Endodermal cell (in vitro differentiated cells): ENCODE data around the gene CAND2. TPM values are rescaled to one million over a fixed set of nuclear protein-coding genes. Genes with fewer than 3 reads are reported as not detected.
A peak's percentile ranks its signal among the peaks of the same experiment; 100 is the strongest.

Experiments
- DNase-seq: peaks from one replicate; pipeline ENCODE4 v3.0.0-alpha.2; 2017
- H3K27ac ChIP-seq: 2 replicates; pipeline ENCODE4 v1.5.1; 2013; ENCODE audit warnings: mild to moderate bottlenecking, low read depth, low read length, moderate library complexity
- H3K27me3 ChIP-seq: 2 replicates; pipeline ENCODE4 v1.6.1; 2013; ENCODE audit warnings: mild to moderate bottlenecking, low read length, moderate library complexity; ENCODE audit not compliant: insufficient read depth, control insufficient read depth, poor library complexity, severe bottlenecking
- H3K36me3 ChIP-seq: 2 replicates; pipeline ENCODE4 v1.7.0; 2013; ENCODE audit warnings: mild to moderate bottlenecking, low read length, moderate library complexity; ENCODE audit not compliant: control insufficient read depth, insufficient read depth
- H3K4me1 ChIP-seq: one replicate; pipeline ENCODE4 v1.7.0; 2013; ENCODE audit warnings: low read length; ENCODE audit not compliant: control insufficient read depth, insufficient read depth
- H3K4me3 ChIP-seq: 2 replicates; pipeline ENCODE4 v1.5.1; 2013; ENCODE audit warnings: mild to moderate bottlenecking, low read length, moderate library complexity
- H3K9ac ChIP-seq: 2 replicates; pipeline ENCODE4 v1.6.1; 2013; ENCODE audit warnings: mild to moderate bottlenecking, low read length, moderate library complexity; ENCODE audit not compliant: poor library complexity, severe bottlenecking; ENCODE audit errors: extremely low read depth
- H3K9me3 ChIP-seq: 2 replicates; pipeline ENCODE4 v1.6.1; 2013; ENCODE audit warnings: mild to moderate bottlenecking, low read length, moderate library complexity; ENCODE audit not compliant: control insufficient read depth
- H3K27ac Mint-ChIP-seq: 2 replicates; pipeline ENCODE4 v1.8.0; 2020; ENCODE audit warnings: mixed read lengths
- H3K27me3 Mint-ChIP-seq: 2 replicates; pipeline ENCODE4 v1.8.0; 2021; ENCODE audit warnings: mild to moderate bottlenecking, mixed read lengths; ENCODE audit not compliant: insufficient read depth
- H3K36me3 Mint-ChIP-seq: 2 replicates; pipeline ENCODE4 v1.8.0; 2020; ENCODE audit warnings: low read depth, mixed read lengths
- H3K4me1 Mint-ChIP-seq: 2 replicates; pipeline ENCODE4 v1.8.0; 2020; ENCODE audit warnings: mixed read lengths
- H3K4me3 Mint-ChIP-seq: 2 replicates; pipeline ENCODE4 v1.8.0; 2020; ENCODE audit warnings: mild to moderate bottlenecking, moderate library complexity, mixed read lengths
- H3K9me3 Mint-ChIP-seq: 2 replicates; pipeline ENCODE4 v1.8.0; 2020; ENCODE audit warnings: mild to moderate bottlenecking, mixed read lengths
- WGBS, 2 experiments: methylation state at CpG; one replicate each; pipeline versions ENCODE4 v1.1.5 to v1.1.7; 2013; ENCODE audit warnings: missing lambda C conversion rate in 2 of 2, mixed read lengths in 1 of 2; ENCODE audit not compliant: insufficient coverage in 1 of 2, insufficient read length in 1 of 2; 5-methylcytosine and 5-hydroxymethylcytosine counted together
- total RNA-seq, 2 donors: library from RNA; stranded (reverse); fragmentation: NEBNext Ultra II Directional in 1 of 2; extraction: Animal tissue kit (Norgen Biotek cat#: 25700) in 1 of 2; gene quantifications; 2 replicates in 1 of 2; 3 replicates in 1 of 2; pipeline ENCODE4 v1.2.1, GENCODE V29; 2021
- TF ChIP-seq, protein P1 (sequence below): fragments of 200-600 bp; sonication (generic); conservative IDR thresholded peaks from 2 replicates; pipeline ENCODE4 v1.5.0; 2021; ENCODE audit warnings: antibody characterized with exemption, mild to moderate bottlenecking

The CAND2 gene
- total RNA-seq, 2 donors from 2014 or later, result 7.8 to 15.0 TPM

DNA sequence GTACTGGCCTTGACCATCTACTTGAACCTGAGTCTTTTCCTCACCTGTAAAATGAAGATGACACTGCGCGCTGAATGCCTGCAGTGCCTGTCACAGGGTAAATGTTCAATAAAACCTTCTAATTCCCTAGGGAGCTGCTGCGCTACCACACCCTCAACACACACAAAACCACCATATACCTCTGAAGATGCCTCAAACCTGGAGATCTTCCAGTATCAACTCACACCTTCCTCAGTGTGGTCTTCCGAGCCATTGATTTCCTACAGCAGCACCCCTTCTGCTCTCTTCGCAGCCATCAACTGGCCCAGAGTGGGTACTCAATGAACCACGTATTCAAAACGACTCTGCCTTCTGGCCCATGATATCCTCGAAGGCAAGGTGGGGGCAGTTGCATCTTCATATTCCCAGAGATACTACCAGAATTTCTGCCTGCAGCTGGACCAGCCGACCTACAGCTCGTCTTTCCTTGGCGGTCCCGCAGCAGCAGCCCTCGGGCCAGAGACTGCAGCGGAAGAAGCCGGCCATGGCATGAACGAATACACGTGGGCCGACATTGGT is 44.2 kb downstream of the CAND2 start:
- Mint-ChIP-seq H3K27ac (peak overlapping the region; percentile 100), H3K4me1 (peaks cover 37% of the 10 kb centered on the region), H3K36me3 (peaks cover 53% of the 10 kb centered on the region), H3K4me3 (peak overlapping the region; percentile 99), H3K9me3 (peaks cover 2% of the 10 kb centered on the region), H3K27me3 (no peaks in the 10 kb centered on the region)
- H3K27ac ChIP-seq, result peak overlapping the region; percentile 98
- DNase-seq, result no peak
- TF ChIP-seq, protein P1, sequence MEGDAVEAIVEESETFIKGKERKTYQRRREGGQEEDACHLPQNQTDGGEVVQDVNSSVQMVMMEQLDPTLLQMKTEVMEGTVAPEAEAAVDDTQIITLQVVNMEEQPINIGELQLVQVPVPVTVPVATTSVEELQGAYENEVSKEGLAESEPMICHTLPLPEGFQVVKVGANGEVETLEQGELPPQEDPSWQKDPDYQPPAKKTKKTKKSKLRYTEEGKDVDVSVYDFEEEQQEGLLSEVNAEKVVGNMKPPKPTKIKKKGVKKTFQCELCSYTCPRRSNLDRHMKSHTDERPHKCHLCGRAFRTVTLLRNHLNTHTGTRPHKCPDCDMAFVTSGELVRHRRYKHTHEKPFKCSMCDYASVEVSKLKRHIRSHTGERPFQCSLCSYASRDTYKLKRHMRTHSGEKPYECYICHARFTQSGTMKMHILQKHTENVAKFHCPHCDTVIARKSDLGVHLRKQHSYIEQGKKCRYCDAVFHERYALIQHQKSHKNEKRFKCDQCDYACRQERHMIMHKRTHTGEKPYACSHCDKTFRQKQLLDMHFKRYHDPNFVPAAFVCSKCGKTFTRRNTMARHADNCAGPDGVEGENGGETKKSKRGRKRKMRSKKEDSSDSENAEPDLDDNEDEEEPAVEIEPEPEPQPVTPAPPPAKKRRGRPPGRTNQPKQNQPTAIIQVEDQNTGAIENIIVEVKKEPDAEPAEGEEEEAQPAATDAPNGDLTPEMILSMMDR, result no peak
- H3K4me1 ChIP-seq, result peaks cover 10% of the 10 kb centered on the region
- H3K9me3 ChIP-seq, result no peaks in the 10 kb centered on the region
- H3K36me3 ChIP-seq, result peaks cover 48% of the 10 kb centered on the region
- WGBS, 2 experiments, result 4 to 7% methylated on average over 8 to 18 of the region's 18 CpGs
- peak overlapping the region; percentile 98 for H3K9ac ChIP-seq
- peak overlapping the region; percentile 96 for H3K4me3 ChIP-seq
- no peaks in the 10 kb centered on the region for H3K27me3 ChIP-seq

DNA sequence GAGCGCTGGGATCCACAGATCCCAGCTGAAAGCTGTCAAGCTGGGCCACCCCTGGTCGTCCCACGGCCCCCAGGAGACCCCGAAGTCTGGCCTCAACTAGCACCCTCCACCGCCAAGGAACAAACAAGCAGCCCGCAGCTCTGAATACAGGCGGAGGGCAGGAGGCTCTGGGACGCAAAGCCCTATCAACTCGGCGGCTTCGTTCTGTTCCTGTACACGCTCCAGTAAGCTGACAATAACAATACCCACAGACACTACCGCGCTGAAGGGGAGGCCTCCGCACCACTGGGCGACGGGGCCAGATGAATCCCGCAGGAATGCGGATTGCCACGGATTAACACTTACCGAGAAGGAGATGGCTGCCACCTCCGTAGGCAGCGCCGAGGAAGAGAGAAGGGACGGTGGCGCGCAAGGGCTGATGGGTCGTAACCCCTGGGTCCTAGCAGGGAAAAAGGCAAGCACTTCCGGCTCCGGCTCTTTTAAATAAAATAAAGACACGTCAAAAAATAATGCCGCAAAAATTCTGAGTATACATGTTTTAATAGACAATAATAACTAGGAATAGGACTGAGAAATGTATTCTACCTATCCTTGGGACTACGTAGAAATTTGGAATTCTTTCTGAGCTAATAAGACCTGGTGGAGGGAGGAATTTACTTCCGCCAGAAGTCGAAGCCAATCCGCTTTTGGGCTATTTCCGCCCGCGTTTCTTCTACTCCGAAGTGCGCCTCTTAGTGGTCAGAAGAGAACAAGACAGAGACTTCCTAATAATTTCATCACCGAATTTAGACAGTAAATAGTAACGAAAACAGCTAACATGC is 44.9 kb downstream of the CAND2 start, which contains the start of gene RPL32:
Gene RPL32 (minus strand): TSS at position 417 of the 821 bp plus-strand sequence. CDS start 1,328 bp downstream, outside the sequence.
- WGBS, 2 experiments, result 1% methylated on average over 12 to 43 of the region's 43 CpGs

DNA sequence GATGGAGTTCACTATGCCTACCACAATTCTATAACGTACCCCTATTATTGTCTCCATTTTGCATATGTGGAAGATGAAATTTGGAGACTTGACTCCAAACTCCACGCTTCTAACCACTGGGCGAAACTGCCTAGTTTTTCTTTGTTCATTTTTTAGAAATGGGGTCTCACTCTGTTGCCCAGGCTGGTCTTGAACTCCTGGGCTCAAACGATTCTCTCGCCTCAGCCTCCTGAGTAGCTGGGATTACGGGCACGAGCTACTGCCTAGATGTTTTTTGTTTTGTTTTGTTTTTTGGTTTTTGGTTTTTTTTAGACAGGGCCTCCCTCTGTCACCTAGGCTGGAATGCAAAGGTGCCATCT is 45.5 kb downstream of the CAND2 start:
- Mint-ChIP-seq H3K4me1 (peaks cover 34% of the 10 kb centered on the region), H3K4me3 (no peak overlapping the region), H3K9me3 (peaks cover 11% of the 10 kb centered on the region), H3K27me3 (no peaks in the 10 kb centered on the region), H3K36me3 (peaks cover 40% of the 10 kb centered on the region), H3K27ac (peak overlapping the region; percentile 100)
- Histone ChIP-seq H3K4me1 (peaks cover 10% of the 10 kb centered on the region), H3K27ac (no peak overlapping the region), H3K36me3 (peaks cover 36% of the 10 kb centered on the region), H3K4me3 (no peak overlapping the region), H3K9me3 (no peaks in the 10 kb centered on the region), H3K9ac (peak overlapping the region; percentile 98), H3K27me3 (no peaks in the 10 kb centered on the region)
- WGBS, 2 experiments, result 55 to 60% methylated on average over 4 to 7 of the region's 7 CpGs
- TF ChIP-seq, protein P1, result peak; percentile 12
- DNase-seq, result no peak

More for the DNA sequence above, 44.9 kb downstream of the CAND2 start, which contains the start of gene RPL32:
- Mint-ChIP-seq H3K36me3 (peaks cover 46% of the 10 kb centered on the region), H3K4me3 (peak within 1 kb of the TSS; percentile 99), H3K27ac (peak within 1 kb of the TSS; percentile 100), H3K4me1 (peaks cover 37% of the 10 kb centered on the region), H3K27me3 (no peaks in the 10 kb centered on the region), H3K9me3 (peaks cover 7% of the 10 kb centered on the region)
- Histone ChIP-seq H3K9me3 (no peaks in the 10 kb centered on the region), H3K4me3 (peak within 1 kb of the TSS; percentile 96), H3K27me3 (no peaks in the 10 kb centered on the region), H3K4me1 (peaks cover 10% of the 10 kb centered on the region), H3K27ac (peak within 1 kb of the TSS; percentile 98), H3K9ac (peak within 1 kb of the TSS; percentile 98), H3K36me3 (peaks cover 42% of the 10 kb centered on the region)
- DNase-seq, result peak; percentile 92
- TF ChIP-seq, protein P1, result peak; percentile 88
